ENCODE measurements around the gene DLAT.
A peak's percentile ranks its signal among the peaks of the same experiment; 100 is the strongest.
"Not testable (repeated sequence)": the region's sequence is repeated elsewhere in the genome, so short reads cannot be mapped to it uniquely, and the experiment has no call there.

The DLAT gene

GRCh38 chr11:112002491-112003216, 22.6 kb upstream of the DLAT start:
- no peak overlapping the region for H3K9ac ChIP-seq
- H4K20me1 ChIP-seq = no peaks in the 10 kb centered on the region
- no peaks in the 10 kb centered on the region for H3K36me3 ChIP-seq
- H3K27ac ChIP-seq = no peak overlapping the region
- peaks cover 4% of the 10 kb centered on the region; the same call in 1 of the 2 replicates for H3K4me1 ChIP-seq
- no peak overlapping the region for H3K4me3 ChIP-seq
- no peaks in the 10 kb centered on the region for H3K27me3 ChIP-seq
- no peaks in the 10 kb centered on the region for H3K9me3 ChIP-seq
- no peak for TF ChIP-seq Cebpa-rat (IDR thresholded peaks at IDR 0.05)
- no peak overlapping the region for H3K4me2 ChIP-seq

- Histone ChIP-seq H3K4me2 (no peak overlapping the region), H3K4me1 (no peaks in the 10 kb centered on the region), H3K4me3 (no peak overlapping the region), H3K9me3 (no peaks in the 10 kb centered on the region), H3K36me3 (no peaks in the 10 kb centered on the region), H4K20me1 (no peaks in the 10 kb centered on the region), H3K27ac (no peak overlapping the region), H3K9ac (no peak overlapping the region), H3K27me3 (no peaks in the 10 kb centered on the region)
- no peak for TF ChIP-seq Cebpa-rat (IDR thresholded peaks at IDR 0.05)
These were observed 20.8 kb upstream of the DLAT start for GRCh38 chr11:112004389-112004788.

DNA sequence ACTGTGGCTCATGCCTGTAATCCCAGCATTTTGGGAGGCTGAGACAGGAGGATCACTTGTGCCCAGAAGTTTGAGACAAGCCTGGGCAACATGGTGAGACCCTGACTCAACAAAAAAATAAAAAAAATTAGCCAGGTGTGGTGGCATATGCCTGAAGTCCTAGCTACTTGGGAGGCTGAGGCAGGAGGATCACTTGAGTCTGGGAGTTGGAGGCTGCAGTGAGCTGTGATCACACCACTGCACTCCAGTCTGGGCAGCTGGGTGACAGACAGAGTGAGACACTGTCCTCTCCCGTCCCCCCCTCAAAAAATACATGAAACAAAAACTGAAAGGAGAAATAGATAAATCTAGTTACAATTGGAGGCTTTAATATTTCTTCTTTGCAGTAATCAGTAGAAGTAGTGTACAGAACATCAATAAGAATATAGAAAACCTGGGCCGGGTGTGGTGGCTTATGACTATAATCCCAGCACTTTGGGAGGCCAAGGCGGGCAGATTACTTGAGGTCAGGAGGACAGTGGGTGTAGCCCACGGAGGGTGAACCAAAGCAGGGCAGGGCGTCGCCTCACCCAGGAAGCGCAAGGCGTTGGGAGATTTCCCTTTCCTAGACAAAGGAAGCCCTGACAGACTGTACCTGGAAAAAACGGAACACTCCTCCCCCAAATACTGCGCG, 19.6 kb upstream of the DLAT start:
- no peak overlapping the region for H3K4me3 ChIP-seq
- TF ChIP-seq Cebpa-rat (IDR thresholded peaks at IDR 0.05) = no peak
- H3K4me2 ChIP-seq = no peak overlapping the region
- H3K9ac ChIP-seq = no peak overlapping the region
- no peaks in the 10 kb centered on the region for H3K27me3 ChIP-seq
- H3K4me1 ChIP-seq = no peaks in the 10 kb centered on the region
- no peak overlapping the region for H3K27ac ChIP-seq
- H4K20me1 ChIP-seq = no peaks in the 10 kb centered on the region
- H3K36me3 ChIP-seq = no peaks in the 10 kb centered on the region
- H3K9me3 ChIP-seq = no peaks in the 10 kb centered on the region

DNA sequence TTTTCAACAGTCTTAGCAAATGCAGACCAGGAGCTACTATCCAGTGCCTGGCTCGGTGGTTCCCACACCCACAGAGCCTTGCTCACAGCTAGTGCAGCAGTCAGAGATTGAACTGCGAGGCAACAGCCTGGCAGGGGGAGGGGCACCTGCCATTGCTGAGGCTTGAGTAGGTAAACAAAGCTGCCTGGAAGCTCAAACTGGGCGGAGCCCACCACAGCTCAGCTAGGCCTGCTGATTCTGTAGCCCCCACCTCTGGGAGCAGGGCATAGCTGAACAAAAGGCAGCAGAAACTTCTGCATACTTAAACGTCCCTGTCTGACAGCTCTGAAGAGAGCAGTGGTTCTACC, 19.1 kb upstream of the DLAT start:
- H4K20me1 ChIP-seq, H3K36me3 ChIP-seq, H3K9ac ChIP-seq, H3K27me3 ChIP-seq, H3K27ac ChIP-seq, H3K4me2 ChIP-seq, H3K4me1 ChIP-seq, H3K4me3 ChIP-seq, H3K9me3 ChIP-seq: not testable (repeated sequence)

GRCh38 chr11:112011451-112011850, 13.8 kb upstream of the DLAT start:
- H3K36me3 ChIP-seq, H4K20me1 ChIP-seq, H3K27ac ChIP-seq, H3K9ac ChIP-seq, H3K9me3 ChIP-seq, H3K4me3 ChIP-seq, H3K27me3 ChIP-seq, H3K4me2 ChIP-seq, H3K4me1 ChIP-seq: not testable (repeated sequence)

- no peak overlapping the region for H3K4me3 ChIP-seq
- no peak for TF ChIP-seq Cebpa-rat (IDR thresholded peaks at IDR 0.05)
- H3K9ac ChIP-seq = no peak overlapping the region
- H3K36me3 ChIP-seq = no peaks in the 10 kb centered on the region
- H3K27ac ChIP-seq = no peak overlapping the region
- no peaks in the 10 kb centered on the region for H4K20me1 ChIP-seq
- peaks cover 9% of the 10 kb centered on the region for H3K4me1 ChIP-seq
- no peaks in the 10 kb centered on the region for H3K27me3 ChIP-seq
- no peak overlapping the region for H3K4me2 ChIP-seq
- no peaks in the 10 kb centered on the region for H3K9me3 ChIP-seq
These were observed 12.3 kb upstream of the DLAT start for GRCh38 chr11:112012874-112013273.

DNA sequence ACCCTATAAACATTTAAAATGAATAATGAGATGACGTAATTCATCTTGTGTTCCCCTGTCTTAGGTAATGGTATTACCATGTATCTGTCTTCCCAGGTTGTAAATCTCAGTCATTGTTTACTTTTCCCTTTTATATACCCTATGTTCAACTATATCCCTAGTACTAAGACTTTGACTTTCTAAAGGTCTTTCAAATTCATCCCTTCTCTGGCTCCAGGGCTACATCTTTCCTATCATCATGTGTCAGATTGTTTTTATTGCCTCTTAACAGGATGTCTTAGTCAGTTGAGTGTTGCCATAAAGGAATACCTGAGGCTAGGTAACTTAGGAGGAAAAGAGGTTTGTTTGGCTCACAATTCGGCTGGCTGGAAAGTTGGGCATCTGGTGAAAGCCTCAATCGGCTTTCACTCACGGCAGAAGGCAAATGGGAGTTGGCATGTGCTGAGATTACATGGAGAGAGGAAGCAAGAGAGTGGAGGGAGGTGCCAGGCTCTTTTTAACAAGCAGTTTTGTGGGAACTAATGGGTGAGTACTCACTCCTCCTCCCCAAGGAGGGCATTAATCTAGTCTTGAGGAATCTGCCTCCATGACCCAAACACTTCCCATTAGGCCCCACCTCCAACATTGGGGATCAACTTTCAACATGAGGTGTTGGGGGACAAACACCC, 11.6 kb upstream of the DLAT start:
- Histone ChIP-seq H3K4me3 (no peak overlapping the region), H4K20me1 (no peaks in the 10 kb centered on the region), H3K27ac (no peak overlapping the region), H3K27me3 (no peaks in the 10 kb centered on the region), H3K9ac (no peak overlapping the region), H3K36me3 (no peaks in the 10 kb centered on the region), H3K4me2 (no peak overlapping the region), H3K4me1 (peaks cover 9% of the 10 kb centered on the region), H3K9me3 (no peaks in the 10 kb centered on the region)
- no peak for TF ChIP-seq Cebpa-rat (IDR thresholded peaks at IDR 0.05)

DNA sequence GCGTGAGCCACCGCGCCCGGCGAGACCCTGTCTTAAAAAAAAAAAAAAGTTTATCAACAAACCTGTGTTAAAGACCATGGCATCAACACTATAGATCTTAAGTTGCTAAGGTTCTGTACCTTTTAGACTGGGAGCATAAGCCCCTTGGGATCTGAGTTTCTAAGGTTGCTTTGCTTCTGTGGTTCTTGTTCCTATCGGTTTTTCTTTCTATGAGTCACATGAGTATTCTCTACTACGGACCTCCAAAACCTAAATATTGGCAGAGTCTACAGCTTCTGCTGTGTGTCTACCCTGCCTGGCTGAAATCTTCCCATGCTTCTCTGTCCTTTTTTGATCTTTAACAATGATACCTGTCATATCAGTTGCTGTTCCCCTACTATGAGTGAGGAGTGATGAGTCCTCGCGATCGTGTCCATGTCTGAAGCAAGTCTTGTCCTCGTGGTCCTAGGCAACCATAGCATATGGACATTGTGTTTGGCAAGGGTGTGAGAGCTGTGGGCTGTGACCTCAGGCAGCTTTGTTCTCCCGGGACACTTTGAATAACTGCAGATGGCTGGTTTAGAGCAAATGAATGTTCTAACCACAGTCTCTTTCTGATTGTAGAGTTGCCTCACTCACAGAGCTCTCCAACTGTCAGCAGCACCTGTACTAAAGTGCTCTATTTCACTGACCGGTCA, 9.0 kb upstream of the DLAT start:
- H3K4me1 ChIP-seq = peaks cover 9% of the 10 kb centered on the region
- H4K20me1 ChIP-seq = no peaks in the 10 kb centered on the region
- H3K27me3 ChIP-seq = no peaks in the 10 kb centered on the region
- no peaks in the 10 kb centered on the region for H3K9me3 ChIP-seq
- no peak for TF ChIP-seq Cebpa-rat (IDR thresholded peaks at IDR 0.05)
- 0 out of 2 replicates have a peak, but pooled peaks cover 5% of the 10 kb centered on the region for H3K36me3 ChIP-seq
- no peak overlapping the region for H3K9ac ChIP-seq
- peak overlapping the region; percentile 18 for H3K4me2 ChIP-seq
- H3K27ac ChIP-seq = no peak overlapping the region
- H3K4me3 ChIP-seq = no peak overlapping the region

DNA sequence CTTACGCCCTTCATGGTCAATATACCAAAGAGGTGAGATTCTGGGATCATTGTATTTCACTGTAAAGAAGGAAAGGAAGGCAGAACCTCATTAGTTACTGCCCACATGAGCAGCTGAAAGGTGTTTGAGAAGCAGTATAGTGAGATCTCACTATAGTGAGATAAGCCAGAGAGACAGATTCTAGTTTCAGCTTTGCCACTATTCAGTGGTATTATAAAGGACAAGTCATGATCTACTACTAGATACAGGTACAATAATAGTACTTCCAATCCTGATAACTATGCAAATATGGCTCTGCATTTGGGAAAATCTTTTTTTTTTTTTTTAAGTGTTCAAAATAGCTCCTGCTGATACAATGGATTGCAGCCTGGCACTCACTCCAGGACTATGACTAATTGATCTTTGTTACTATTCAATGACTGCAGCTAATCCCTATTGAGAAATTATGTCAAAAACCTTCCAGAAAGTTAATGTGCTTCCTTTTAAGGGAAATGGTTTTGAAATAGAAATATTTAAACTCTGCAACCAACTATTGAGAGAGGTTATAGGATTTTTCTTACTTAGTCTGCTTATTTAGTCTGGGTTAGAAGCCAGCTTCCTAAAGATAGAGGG, 8.3 kb upstream of the DLAT start:
- H3K4me1 ChIP-seq = peaks cover 9% of the 10 kb centered on the region
- H3K9ac ChIP-seq = no peak overlapping the region
- no peak overlapping the region for H3K27ac ChIP-seq
- no peak overlapping the region for H3K4me3 ChIP-seq
- H3K9me3 ChIP-seq = no peaks in the 10 kb centered on the region
- H3K36me3 ChIP-seq = 0 out of 2 replicates have a peak, but pooled peaks cover 5% of the 10 kb centered on the region
- no peaks in the 10 kb centered on the region for H3K27me3 ChIP-seq
- no peak for TF ChIP-seq Cebpa-rat (IDR thresholded peaks at IDR 0.05)
- no peaks in the 10 kb centered on the region for H4K20me1 ChIP-seq
- H3K4me2 ChIP-seq = peak overlapping the region; percentile 18
